HCT116 (cell line): ENCODE data around the gene POLR2C. TPM values are rescaled to one million over a fixed set of nuclear protein-coding genes. Genes with fewer than 3 reads are reported as not detected.

Source experiments
- ATAC-seq: fragments of 200-7000 bp; cut with Tn5 transposase; 2 replicates; pipeline ENCODE4 v1.9.1; 2020; ENCODE audit warnings: mild to moderate bottlenecking, moderate library complexity
- BruUV-seq: library from RNA; stranded (reverse); fragments of 400-500 nt; replicated peaks from 2 replicates; lab custom pipeline; 2021; lab: Mats Ljungman, UMichigan
- CTCF ChIA-PET: fragments of 300-600 bp; sonication (Branson Sonifier 250); formaldehyde crosslinking; loops from one replicate; lab custom pipeline; 2021; ENCODE audit warnings: antibody characterized with exemption; lab: Charles Lee
- POLR2A ChIA-PET: fragments of 300-600, 350-600 bp; sonication (Branson Sonifier 250); formaldehyde crosslinking; loops from one replicate; lab custom pipeline; 2021; ENCODE audit warnings: antibody characterized with exemption; lab: Charles Lee
- RAD21 ChIA-PET, 2 experiments: fragments of 300-600 bp; sonication (Branson Sonifier 250); formaldehyde crosslinking; loops; one replicate each; lab custom pipeline; 2023; ENCODE audit warnings: low total read pairs in 2 of 2; ENCODE audit not compliant: uncharacterized antibody in 2 of 2, unreplicated experiment in 2 of 2, low non-redundant PET in 1 of 2; lab: Charles Lee
- DNase-seq: peaks from one replicate; pipeline ENCODE4 v3.0.0-alpha.2; 2010; ENCODE audit warnings: low read depth, low spot score
- H2AFZ ChIP-seq: fragments of 200-600 bp; shearing (Covaris generic), sonication (generic); 2 replicates; pipeline ENCODE4 v1.6.1; 2017; ENCODE audit warnings: low read depth, mixed run types, mixed read lengths, antibody characterized with exemption, low read length; ENCODE audit not compliant: poor library complexity, severe bottlenecking
- H3K27ac ChIP-seq: 2 replicates; pipeline ENCODE4 v1.5.1; 2012; ENCODE audit warnings: low read depth, low read length
- H3K27me3 ChIP-seq: fragments of 200-600 bp; sonication (generic); 2 replicates; pipeline ENCODE4 v1.6.1; 2016; ENCODE audit warnings: mixed run types, low read length, mixed read lengths; ENCODE audit not compliant: insufficient read depth
- H3K36me3 ChIP-seq, 2 experiments: fragments of 200-500 bp in 1 of 2; fragments of 200-600 bp in 1 of 2; sonication (Bioruptor generic) in 1 of 2; sonication (generic) in 1 of 2; 2 replicates each; pipeline versions ENCODE4 v1.5.1 to v1.6.1; 2014 to 2016; ENCODE audit warnings: low read length in 2 of 2, inconsistent platforms in 1 of 2, mixed read lengths in 1 of 2, mixed run types in 1 of 2; ENCODE audit not compliant: insufficient read depth in 2 of 2, control insufficient read depth in 1 of 2
- H3K4me1 ChIP-seq, 2 experiments: fragments of 200-600 bp in 1 of 2; sonication (generic) in 1 of 2; 2 replicates each; pipeline versions ENCODE4 v1.5.1 to v1.6.1; 2012 to 2017; ENCODE audit warnings: low read length in 2 of 2, inconsistent platforms in 1 of 2, mild to moderate bottlenecking in 1 of 2, mixed read lengths in 1 of 2, mixed run types in 1 of 2, moderate library complexity in 1 of 2; ENCODE audit not compliant: insufficient read depth in 2 of 2, control insufficient read depth in 1 of 2
- H3K4me2 ChIP-seq: fragments of 200-600 bp; sonication (generic); 2 replicates; pipeline ENCODE4 v1.6.1; 2017; ENCODE audit warnings: mixed run types, low read length, mixed read lengths
- H3K4me3 ChIP-seq, 2 experiments: fragments of 200-600 bp in 1 of 2; sonication (generic) in 1 of 2; replicated peaks in 1 of 2; 2 replicates each; pipeline ENCODE4 v1.5.1; 2011 to 2016; ENCODE audit warnings: low read length in 2 of 2, control low read depth in 1 of 2, low read depth in 1 of 2, mild to moderate bottlenecking in 1 of 2, mixed read lengths in 1 of 2, mixed run types in 1 of 2
- H3K79me2 ChIP-seq: fragments of 200-600 bp; sonication (generic); 2 replicates; pipeline ENCODE4 v1.6.1; 2017; ENCODE audit warnings: mild to moderate bottlenecking, mixed run types, low read length, moderate library complexity, mixed read lengths; ENCODE audit not compliant: insufficient read depth
- H3K9ac ChIP-seq: fragments of 200-600 bp; sonication (generic); 2 replicates; pipeline ENCODE4 v1.6.1; 2016; ENCODE audit warnings: low read length, mixed read lengths
- H3K9me2 ChIP-seq: fragments of 200-600 bp; sonication (generic), shearing (Covaris generic); 2 replicates; pipeline ENCODE4 v1.6.1; 2017; ENCODE audit warnings: mixed run types, mild to moderate bottlenecking, moderate library complexity; ENCODE audit not compliant: insufficient read depth
- H3K9me3 ChIP-seq, 2 experiments: fragments of 200-500 bp in 1 of 2; fragments of 200-600 bp in 1 of 2; sonication (Bioruptor generic) in 1 of 2; sonication (generic) in 1 of 2; 2 replicates each; pipeline ENCODE4 v1.6.1; 2014 to 2017; ENCODE audit warnings: low read length in 2 of 2, mixed read lengths in 2 of 2, inconsistent platforms in 1 of 2, low read depth in 1 of 2, mild to moderate bottlenecking in 1 of 2, mixed run types in 1 of 2, moderate library complexity in 1 of 2; ENCODE audit not compliant: control insufficient read depth in 1 of 2, insufficient read depth in 1 of 2
- H4K20me1 ChIP-seq: fragments of 200-600 bp; sonication (generic), shearing (Covaris generic); 2 replicates; pipeline ENCODE4 v1.6.1; 2017; ENCODE audit warnings: mixed run types, mild to moderate bottlenecking, moderate library complexity; ENCODE audit not compliant: insufficient read depth
- ATF3 ChIP-seq: IDR thresholded peaks from 2 replicates; pipeline ENCODE4 v1.6.1; 2012
- CBX3 ChIP-seq: IDR thresholded peaks from 2 replicates; pipeline ENCODE4 v1.6.1; 2012; ENCODE audit warnings: low read depth
- CEBPB ChIP-seq: IDR thresholded peaks from 2 replicates; pipeline ENCODE4 v1.6.1; 2012; ENCODE audit warnings: low read depth
- EZH2phosphoT487 ChIP-seq: fragments of 200-600 bp; IDR thresholded peaks from 2 replicates; pipeline ENCODE4 v1.6.1; 2018; ENCODE audit warnings: antibody characterized with exemption, borderline replicate concordance
- JUND ChIP-seq: IDR thresholded peaks from 2 replicates; pipeline ENCODE4 v1.6.1; 2012
- MAX ChIP-seq: IDR thresholded peaks from 2 replicates; pipeline ENCODE4 v1.6.1; 2012
- POLR2A ChIP-seq: IDR thresholded peaks from 2 replicates; pipeline ENCODE4 v1.7.0; 2011; ENCODE audit warnings: borderline replicate concordance; ENCODE audit not compliant: insufficient read depth, insufficient read length; ENCODE audit errors: extremely low read depth
- POLR2AphosphoS5 ChIP-seq: IDR thresholded peaks from 2 replicates; pipeline ENCODE4 v1.6.1; 2011; ENCODE audit warnings: mild to moderate bottlenecking, low read depth, low read length, moderate library complexity
- RAD21 ChIP-seq: IDR thresholded peaks from 2 replicates; pipeline ENCODE4 v1.6.1; 2012; ENCODE audit warnings: low read depth, mild to moderate bottlenecking
- REST ChIP-seq: IDR thresholded peaks from 2 replicates; pipeline ENCODE4 v1.6.1; 2012; ENCODE audit warnings: low read depth
- SIN3A ChIP-seq: IDR thresholded peaks from 2 replicates; pipeline ENCODE4 v1.6.1; 2012; ENCODE audit warnings: low read depth
- SRF ChIP-seq: IDR thresholded peaks from 2 replicates; pipeline ENCODE4 v1.6.1; 2012; ENCODE audit warnings: low read depth
- TCF7L2 ChIP-seq: IDR thresholded peaks from 2 replicates; pipeline ENCODE4 v1.7.0; 2011; ENCODE audit warnings: borderline replicate concordance, inconsistent platforms; ENCODE audit not compliant: insufficient read depth, insufficient read length; ENCODE audit errors: extremely low read depth
- YY1 ChIP-seq: IDR thresholded peaks from 2 replicates; pipeline ENCODE4 v1.6.1; 2011; ENCODE audit warnings: low read length, low read depth, moderate library complexity, mild to moderate bottlenecking; ENCODE audit not compliant: insufficient replicate concordance; ENCODE audit errors: extremely low read depth
- ZBTB33 ChIP-seq: IDR thresholded peaks from 2 replicates; pipeline ENCODE4 v1.6.1; 2011; ENCODE audit warnings: mild to moderate bottlenecking, low read length, moderate library complexity; ENCODE audit not compliant: insufficient replicate concordance; ENCODE audit errors: extremely low read depth
- intact Hi-C: fragments of 100-400 bp; cut with micrococcal nuclease; formaldehyde crosslinking; loops from 2 replicates; pipeline ENCODE4 v1.10.0; 2022
- total RNA-seq: library from RNA; stranded (reverse); gene quantifications from one replicate; pipeline ENCODE4 v1.2.1, GENCODE V29; 2021; ENCODE audit not compliant: unreplicated experiment

The POLR2C gene
- total RNA-seq, 1 experiment from 2014 or later, result 74.4 TPM

- no peaks in the 10 kb centered on the region for H3K36me3 ChIP-seq
- H3K9ac ChIP-seq, result no peak overlapping the region
- H2AFZ ChIP-seq, result no peak overlapping the region
- no peak overlapping the region for H3K4me2 ChIP-seq
- H3K4me3 ChIP-seq, result no peak overlapping the region
- H3K4me1 ChIP-seq, result no peaks in the 10 kb centered on the region
- no peak overlapping the region for H3K27ac ChIP-seq
- CTCF ChIA-PET, result no interaction called here
- H3K79me2 ChIP-seq, result no peaks in the 10 kb centered on the region
- no TSS peak for BruUV-seq
- H3K27me3 ChIP-seq, result no peaks in the 10 kb centered on the region
- no peak for TF ChIP-seq TCF7L2
- TF ChIP-seq POLR2AphosphoS5, result no peak
- TF ChIP-seq JUND, result no peak
- no peak for TF ChIP-seq CEBPB
- no peak for DNase-seq
- no peaks in the 10 kb centered on the region for H3K9me3 ChIP-seq
- no peaks in the 10 kb centered on the region for H3K9me2 ChIP-seq
- H4K20me1 ChIP-seq, result no peaks in the 10 kb centered on the region
- intact Hi-C loops, result no loop called here
- no peak for ATAC-seq
- POLR2A ChIA-PET, result no interaction called here
- RAD21 ChIA-PET, result no interaction called here
These were observed 53.8 kb downstream of the POLR2C start for GRCh38 chr16:57516176-57516725.

- ATAC-seq (no peak), DNase-seq (no peak)
- ChIA-PET POLR2A (no interaction called here), RAD21 (no interaction called here), CTCF (no interaction called here)
- H3K4me2 ChIP-seq, result no peak overlapping the region
- no peak overlapping the region for H3K9ac ChIP-seq
- no peaks in the 10 kb centered on the region for H3K9me2 ChIP-seq
- H3K4me1 ChIP-seq, result no peaks in the 10 kb centered on the region
- H3K4me3 ChIP-seq, result no peak overlapping the region
- H4K20me1 ChIP-seq, result no peaks in the 10 kb centered on the region
- no peaks in the 10 kb centered on the region for H3K36me3 ChIP-seq
- no peak overlapping the region for H3K27ac ChIP-seq
- no peaks in the 10 kb centered on the region for H3K9me3 ChIP-seq
- H3K27me3 ChIP-seq, result no peaks in the 10 kb centered on the region
- no peaks in the 10 kb centered on the region for H3K79me2 ChIP-seq
- no peak overlapping the region for H2AFZ ChIP-seq
- intact Hi-C loops, result no loop called here
- no TSS peak for BruUV-seq
- TF ChIP-seq MAX (no peak), SIN3A (no peak), EZH2phosphoT487 (no peak), POLR2AphosphoS5 (no peak), RAD21 (no peak), TCF7L2 (no peak), ATF3 (no peak), SRF (no peak), REST (no peak), ZBTB33 (no peak), CBX3 (no peak), POLR2A (no peak), YY1 (no peak)
These were observed 54.3 kb downstream of the POLR2C start for GRCh38 chr16:57516773-57517172.
